Cardiac fibroblast (primary cell): Measurements from ENCODE around the gene CNIH3.

ENCODE experiments used
- DNase-seq, 2 donors: peaks; one replicate each; pipeline versions ENCODE4 v3.0.0 to v3.0.0-alpha.2; 2010; ENCODE audit warnings: low read depth in 2 of 2
- H3K4me3 ChIP-seq, 2 donors: replicated peaks in 1 of 2; 1 replicate in 1 of 2; 2 replicates in 1 of 2; pipeline ENCODE4 v1.5.1; 2011; ENCODE audit warnings: low read depth in 2 of 2, low read length in 2 of 2, mild to moderate bottlenecking in 2 of 2, moderate library complexity in 1 of 2
- TF ChIP-seq, protein P1 (sequence below): IDR thresholded peaks from one replicate; pipeline ENCODE4 v1.5.1; 2011; ENCODE audit warnings: low read depth, mild to moderate bottlenecking, low read length, inconsistent platforms

Gene CNIH3

DNA sequence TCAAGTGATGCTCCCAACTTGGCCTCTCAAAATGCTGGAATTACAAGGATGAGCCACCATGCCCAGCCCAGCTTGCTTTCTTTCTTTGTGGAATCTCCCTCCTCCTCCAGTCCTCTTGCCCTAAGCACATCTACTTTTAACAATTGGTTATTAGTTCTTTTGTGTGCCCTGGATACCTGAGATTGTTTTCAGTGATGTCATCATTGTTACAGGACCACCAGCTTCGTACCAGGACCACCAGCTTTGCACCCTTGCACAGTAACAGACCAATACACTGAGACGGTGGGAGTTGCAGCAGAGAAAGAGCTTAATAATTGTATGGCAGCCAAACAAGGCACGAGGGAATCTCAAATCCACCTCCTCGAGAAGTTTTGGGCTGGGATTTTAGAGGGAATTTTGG, 71.3 kb downstream of the CNIH3 start:
- DNase-seq = no peak
- TF ChIP-seq, protein P1, sequence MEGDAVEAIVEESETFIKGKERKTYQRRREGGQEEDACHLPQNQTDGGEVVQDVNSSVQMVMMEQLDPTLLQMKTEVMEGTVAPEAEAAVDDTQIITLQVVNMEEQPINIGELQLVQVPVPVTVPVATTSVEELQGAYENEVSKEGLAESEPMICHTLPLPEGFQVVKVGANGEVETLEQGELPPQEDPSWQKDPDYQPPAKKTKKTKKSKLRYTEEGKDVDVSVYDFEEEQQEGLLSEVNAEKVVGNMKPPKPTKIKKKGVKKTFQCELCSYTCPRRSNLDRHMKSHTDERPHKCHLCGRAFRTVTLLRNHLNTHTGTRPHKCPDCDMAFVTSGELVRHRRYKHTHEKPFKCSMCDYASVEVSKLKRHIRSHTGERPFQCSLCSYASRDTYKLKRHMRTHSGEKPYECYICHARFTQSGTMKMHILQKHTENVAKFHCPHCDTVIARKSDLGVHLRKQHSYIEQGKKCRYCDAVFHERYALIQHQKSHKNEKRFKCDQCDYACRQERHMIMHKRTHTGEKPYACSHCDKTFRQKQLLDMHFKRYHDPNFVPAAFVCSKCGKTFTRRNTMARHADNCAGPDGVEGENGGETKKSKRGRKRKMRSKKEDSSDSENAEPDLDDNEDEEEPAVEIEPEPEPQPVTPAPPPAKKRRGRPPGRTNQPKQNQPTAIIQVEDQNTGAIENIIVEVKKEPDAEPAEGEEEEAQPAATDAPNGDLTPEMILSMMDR = no peak

DNA sequence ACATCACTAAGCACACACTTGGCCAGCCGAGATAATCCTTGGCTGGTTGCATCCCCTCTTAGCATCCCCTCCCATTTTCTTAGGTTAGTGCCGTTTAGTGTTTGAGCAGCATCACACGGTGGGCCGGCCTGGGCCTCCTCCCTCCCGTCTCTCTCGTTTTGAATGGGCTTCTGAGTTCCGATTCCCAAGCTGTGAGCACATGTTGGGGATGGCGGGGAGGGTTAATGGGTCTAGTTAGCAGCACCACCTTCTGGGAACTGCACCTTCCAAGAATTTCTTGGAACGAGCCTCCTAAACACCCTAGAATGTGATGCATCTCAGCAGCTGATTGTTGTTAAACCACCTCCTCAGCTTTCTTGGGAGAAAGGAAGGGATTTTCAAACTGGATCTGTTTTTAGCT, 73.3 kb downstream of the CNIH3 start:
- DNase-seq = no peak
- TF ChIP-seq, protein P1 = no peak
- H3K4me3 ChIP-seq = no peak overlapping the region

More for the DNA sequence above, 71.3 kb downstream of the CNIH3 start:
- no peak overlapping the region for H3K4me3 ChIP-seq

DNA sequence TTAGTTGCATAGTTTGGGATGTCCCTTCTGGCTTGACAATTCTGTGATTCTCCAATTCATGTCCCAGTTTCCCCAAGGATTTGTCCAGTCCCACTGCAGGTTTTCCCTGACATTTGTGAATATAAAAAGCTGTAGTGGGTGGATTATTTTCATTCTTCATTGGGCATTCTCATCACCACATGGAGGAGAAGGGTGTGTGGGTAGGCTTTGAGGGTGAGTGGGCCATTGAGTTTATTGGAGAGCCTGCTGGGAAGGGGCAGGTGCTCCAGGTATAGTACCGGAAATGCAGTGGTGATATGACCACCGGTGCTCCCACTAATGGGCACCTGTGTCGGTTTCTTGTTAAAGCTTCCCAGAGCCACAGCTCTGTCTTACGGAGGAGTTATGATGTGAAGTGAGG, 74.5 kb downstream of the CNIH3 start:
- DNase-seq = no peak
- H3K4me3 ChIP-seq = no peak overlapping the region
- TF ChIP-seq, protein P1 = no peak

DNA sequence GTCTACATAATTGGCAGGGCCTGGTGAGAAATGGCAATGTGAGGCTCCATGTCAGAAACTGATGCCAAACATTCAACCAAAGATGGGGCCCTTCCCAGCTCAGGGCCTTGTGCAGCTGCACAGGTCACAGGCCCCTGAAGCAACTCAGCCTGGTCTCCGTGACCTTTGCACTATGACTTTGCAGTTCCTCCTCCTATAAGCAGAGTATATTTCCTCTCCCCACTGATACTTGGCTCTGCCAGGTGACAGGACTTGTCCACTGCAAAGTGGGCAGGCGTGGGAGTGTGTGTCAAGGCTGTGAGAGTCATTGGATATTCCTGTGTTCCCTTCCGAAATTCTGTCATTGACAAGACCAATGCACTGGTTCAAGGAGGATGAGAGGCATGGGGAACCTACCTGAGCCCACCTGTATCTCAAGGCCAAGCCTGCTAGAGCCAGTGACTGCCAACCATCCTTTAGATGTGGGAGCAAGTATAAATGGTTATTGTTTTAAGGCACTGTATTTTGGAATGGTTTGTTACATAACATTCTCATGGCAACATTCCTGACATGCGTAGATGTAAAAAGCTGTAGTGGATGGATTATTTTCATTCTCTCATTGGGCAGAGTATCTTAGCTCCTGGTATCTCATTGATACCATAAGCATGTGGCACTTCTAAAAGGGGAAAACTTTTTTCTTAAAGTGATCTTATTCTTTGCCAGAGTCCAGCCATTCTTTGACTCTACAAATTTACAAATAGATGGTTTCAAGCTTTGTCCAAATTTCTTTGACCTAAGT, 75.2 kb downstream of the CNIH3 start:
- no peak overlapping the region for H3K4me3 ChIP-seq
- TF ChIP-seq, protein P1 = no peak
- DNase-seq = no peak

DNA sequence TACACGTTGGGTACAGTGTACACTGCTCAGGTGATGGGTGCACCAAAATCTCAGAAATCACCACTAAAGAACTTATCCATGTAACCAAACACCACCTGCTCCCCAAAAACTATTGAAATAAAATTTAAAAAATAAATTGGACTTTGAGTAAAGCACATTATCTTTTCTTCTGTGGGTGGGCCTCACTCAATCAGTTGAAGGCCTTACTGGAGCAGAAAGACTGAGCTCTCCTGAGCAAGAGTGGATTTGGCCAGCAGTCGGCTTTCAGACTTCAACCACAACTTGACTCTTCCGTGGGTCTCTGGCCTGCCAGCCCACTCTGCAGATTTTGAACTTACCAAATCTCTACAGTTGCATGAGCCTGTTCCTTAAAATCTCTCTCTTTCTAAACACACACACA, 78.9 kb downstream of the CNIH3 start:
- no peak for DNase-seq
- TF ChIP-seq, protein P1 = no peak
- no peak overlapping the region for H3K4me3 ChIP-seq

DNA sequence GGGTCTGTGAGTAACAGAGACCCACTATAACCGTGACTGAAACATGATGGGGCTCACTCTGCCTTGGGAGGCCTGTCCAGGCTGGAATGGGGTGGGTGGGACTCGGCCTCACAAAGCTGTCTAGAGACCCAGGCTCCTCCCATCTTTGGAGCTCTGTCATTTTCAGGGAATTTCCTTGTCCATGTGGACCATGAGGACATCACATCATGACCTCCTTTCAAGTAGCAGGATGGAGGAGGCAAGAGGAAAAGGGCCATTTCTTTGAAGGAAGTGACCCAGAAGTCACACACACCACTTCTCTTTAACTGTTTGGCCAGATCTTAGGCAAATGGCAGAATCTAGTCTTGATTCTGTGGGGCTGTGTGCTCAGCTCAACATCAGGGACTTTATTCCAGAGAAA, 79.9 kb downstream of the CNIH3 start:
- no peak for DNase-seq
- no peak overlapping the region for H3K4me3 ChIP-seq
- TF ChIP-seq, protein P1 = no peak
